ENCODE data around the gene GPHB5. TPM values are rescaled to one million over a fixed set of nuclear protein-coding genes. Genes with fewer than 3 reads are reported as not detected.
"Not testable (repeated sequence)": the region's sequence is repeated elsewhere in the genome, so short reads cannot be mapped to it uniquely, and the experiment has no call there.

GPHB5 gene
- not detected for total RNA-seq
- long read RNA-seq: 0 reads

GRCh38 chr14:63318835-63319234, at the start of gene GPHB5:
Gene GPHB5, minus strand, starts transcription at chr14:63318935. Its CDS starts 1,086 bp downstream, at chr14:63317849.
- intact Hi-C loops (cut with DNase I, micrococcal nuclease): no loop called here
- ATAC-seq: no peak

GRCh38 chr14:63367742-63368364, 49.1 kb upstream of the GPHB5 start:
- DNase-seq: no peak
- intact Hi-C loops (cut with DNase I, micrococcal nuclease): no loop called here
- ATAC-seq: no peak

More at GRCh38 chr14:63318835-63319234, at the start of gene GPHB5:
- no peak for DNase-seq

- intact Hi-C loops (cut with DNase I, micrococcal nuclease): no loop called here
- DNase-seq: no peak
- ATAC-seq: peak; percentile 70
Observed at GRCh38 chr14:63362389-63362819, 43.7 kb upstream of the GPHB5 start.

GRCh38 chr14:63361790-63362189, 43.1 kb upstream of the GPHB5 start:
- ATAC-seq (peak; percentile 63), DNase-seq (no peak)
- intact Hi-C loops (cut with DNase I, micrococcal nuclease): no loop called here

GRCh38 chr14:63357841-63358240, 39.1 kb upstream of the GPHB5 start:
- DNase-seq (no peak), ATAC-seq (no peak)
- intact Hi-C loops (cut with DNase I, micrococcal nuclease): no loop called here

GRCh38 chr14:63345826-63346225, 27.1 kb upstream of the GPHB5 start:
- no peak for ATAC-seq
- DNase-seq: no peak
- intact Hi-C loops (cut with DNase I, micrococcal nuclease): no loop called here

- ATAC-seq (no peak), DNase-seq (no peak)
- intact Hi-C loops (cut with DNase I, micrococcal nuclease): no loop called here
Observed at GRCh38 chr14:63344336-63344735, 25.6 kb upstream of the GPHB5 start.

GRCh38 chr14:63343878-63344277, 25.1 kb upstream of the GPHB5 start:
- DNase-seq: no peak
- ATAC-seq: no peak
- intact Hi-C loops (cut with DNase I, micrococcal nuclease): no loop called here

GRCh38 chr14:63342371-63342770, 23.6 kb upstream of the GPHB5 start:
- ATAC-seq (no peak), DNase-seq (no peak)
- intact Hi-C loops (cut with DNase I, micrococcal nuclease): no loop called here

GRCh38 chr14:63328787-63329737, 10.3 kb upstream of the GPHB5 start:
- ATAC-seq (no peak), DNase-seq (no peak)
- intact Hi-C loops (cut with DNase I, micrococcal nuclease): no loop called here

GRCh38 chr14:63326840-63327239, 8.1 kb upstream of the GPHB5 start:
- intact Hi-C loops (cut with DNase I, micrococcal nuclease): no loop called here
- DNase-seq: no peak
- ATAC-seq: no peak

GRCh38 chr14:63322897-63323573, 4.3 kb upstream of the GPHB5 start:
- intact Hi-C loops (cut with DNase I, micrococcal nuclease): no loop called here
- ATAC-seq (no peak), DNase-seq (no peak)

- ATAC-seq (no peak), DNase-seq (no peak)
- intact Hi-C loops (cut with DNase I, micrococcal nuclease): no loop called here
Observed at GRCh38 chr14:63322472-63322871, 3.7 kb upstream of the GPHB5 start.

- ATAC-seq: no peak
- intact Hi-C loops (cut with DNase I, micrococcal nuclease): no loop called here
- DNase-seq: peak in 1 of 2 donors; percentile 12
Observed at GRCh38 chr14:63308723-63309317, 9.9 kb downstream of the GPHB5 start.

- intact Hi-C loops (cut with DNase I, micrococcal nuclease); ATAC-seq; DNase-seq: not testable (repeated sequence)
Observed at GRCh38 chr14:63304429-63304828, 14.3 kb downstream of the GPHB5 start.

GRCh38 chr14:63301891-63302534, 16.7 kb downstream of the GPHB5 start:
- intact Hi-C loops (cut with DNase I, micrococcal nuclease): no loop called here
- ATAC-seq (no peak), DNase-seq (no peak)

- intact Hi-C loops (cut with DNase I, micrococcal nuclease): no loop called here
- DNase-seq: no peak
- ATAC-seq: no peak
Observed at GRCh38 chr14:63300854-63301253, 17.9 kb downstream of the GPHB5 start.

- ATAC-seq: no peak
- no peak for DNase-seq
- intact Hi-C loops (cut with DNase I, micrococcal nuclease): no loop called here
Observed at GRCh38 chr14:63299351-63300110, 19.2 kb downstream of the GPHB5 start.
